ENCODE measurements around the gene PCBP3. TPM values are rescaled to one million over a fixed set of nuclear protein-coding genes. Genes with fewer than 3 reads are reported as not detected.

PCBP3 gene
- total RNA-seq, 1 experiment from 2014 or later = not detected

GRCh38 chr21:45852886-45853400 is 209.4 kb downstream of the PCBP3 start:
- Histone ChIP-seq H3K4me3 (ENCODE audit: low read length) (no peak overlapping the region), H3K27me3 (ENCODE audit: low read length) (no peaks in the 10 kb centered on the region), H3K27ac (ENCODE audit: low read length) (no peak overlapping the region), H3K36me3 (ENCODE audit: insufficient read depth, low read length) (no peaks in the 10 kb centered on the region), H3K9ac (ENCODE audit: low read length) (no peak overlapping the region), H3K4me1 (ENCODE audit: low read length) (no peaks in the 10 kb centered on the region), H2AFZ (ENCODE audit: low read length) (no peak overlapping the region), H3K9me3 (ENCODE audit: low read length) (no peaks in the 10 kb centered on the region), H3K79me2 (ENCODE audit: low read length) (no peaks in the 10 kb centered on the region), H4K20me1 (ENCODE audit: insufficient read depth, low read depth, low read length) (no peaks in the 10 kb centered on the region), H3K9me2 (replicated peaks; ENCODE audit: insufficient read depth, low read length) (no peaks in the 10 kb centered on the region), H3K4me2 (ENCODE audit: low read depth, low read length, poor library complexity, severe bottlenecking) (no peak overlapping the region)
- no peak for DNase-seq

GRCh38 chr21:45853703-45854342 is 210.3 kb downstream of the PCBP3 start:
- no peak overlapping the region for H2AFZ ChIP-seq (ENCODE audit: low read length)
- no peak overlapping the region for H3K9ac ChIP-seq (ENCODE audit: low read length)
- no peaks in the 10 kb centered on the region for H3K4me1 ChIP-seq (ENCODE audit: low read length)
- no peaks in the 10 kb centered on the region for H3K36me3 ChIP-seq (ENCODE audit: insufficient read depth, low read length)
- no peak overlapping the region for H3K27ac ChIP-seq (ENCODE audit: low read length)
- H3K27me3 ChIP-seq (ENCODE audit: low read length) = no peaks in the 10 kb centered on the region
- H3K79me2 ChIP-seq (ENCODE audit: low read length) = no peaks in the 10 kb centered on the region
- no peaks in the 10 kb centered on the region for H4K20me1 ChIP-seq (ENCODE audit: insufficient read depth, low read depth, low read length)
- H3K9me3 ChIP-seq (ENCODE audit: low read length) = no peaks in the 10 kb centered on the region
- no peak overlapping the region for H3K4me3 ChIP-seq (ENCODE audit: low read length)
- H3K4me2 ChIP-seq (ENCODE audit: low read depth, low read length, poor library complexity, severe bottlenecking) = no peak overlapping the region
- DNase-seq = no peak
- H3K9me2 ChIP-seq (replicated peaks; ENCODE audit: insufficient read depth, low read length) = no peaks in the 10 kb centered on the region

DNA sequence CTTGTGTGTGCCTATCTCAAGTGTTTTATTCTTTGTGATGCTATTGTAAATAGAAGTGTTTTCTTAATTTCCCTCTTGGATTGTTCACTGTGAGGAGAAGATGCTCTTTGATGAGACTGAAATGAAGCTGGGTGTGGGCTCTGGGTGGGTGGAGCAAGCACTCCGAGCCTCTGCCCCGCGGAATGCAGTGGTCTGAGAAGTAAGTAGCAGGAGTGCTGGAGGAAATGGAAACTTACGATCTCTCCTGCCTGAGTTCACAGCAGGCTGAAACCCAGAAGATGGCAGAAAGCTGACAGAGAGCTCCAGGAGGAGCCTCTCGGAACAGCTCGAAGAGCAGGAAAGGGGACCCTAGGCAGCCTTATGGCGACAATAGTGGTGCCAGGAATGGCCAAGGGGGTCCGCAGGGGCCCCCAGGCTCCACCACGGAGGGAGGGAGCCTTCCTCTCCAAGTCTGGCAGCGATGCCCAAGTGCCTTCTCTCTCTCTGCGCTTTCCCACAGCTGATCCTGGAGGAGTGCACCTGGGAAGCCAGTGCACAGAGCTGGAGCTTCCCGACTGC is 211.2 kb downstream of the PCBP3 start:
- no peak overlapping the region for H2AFZ ChIP-seq (ENCODE audit: low read length)

DNA sequence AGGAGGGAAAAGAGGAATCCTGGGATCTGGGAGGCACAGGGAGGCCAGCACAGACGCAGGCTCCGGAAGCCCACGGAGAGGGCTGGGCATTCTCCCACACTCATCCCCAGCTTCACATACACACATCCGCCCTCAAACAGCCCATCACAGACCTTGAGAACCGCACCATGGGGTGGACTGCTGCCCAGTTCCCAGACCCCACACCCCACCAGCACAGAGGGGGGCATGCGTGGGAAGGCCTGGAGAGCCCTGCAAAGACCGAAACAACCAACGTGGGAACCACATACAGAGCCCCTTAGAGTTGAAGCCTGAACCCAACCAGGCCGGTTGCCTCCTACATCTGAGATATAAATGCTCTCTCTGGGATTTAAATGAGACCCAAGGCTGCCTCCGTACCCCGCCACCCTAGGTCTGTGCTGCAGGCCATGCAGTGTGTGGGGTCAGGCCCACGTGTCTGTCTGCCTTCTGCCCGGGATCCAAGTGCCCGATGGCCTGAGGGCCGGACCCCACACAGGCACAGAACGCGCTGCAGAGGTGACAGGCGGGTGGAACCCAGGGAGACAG is 211.8 kb downstream of the PCBP3 start:
- H3K4me1 ChIP-seq (ENCODE audit: low read length) = no peaks in the 10 kb centered on the region
- H2AFZ ChIP-seq (ENCODE audit: low read length) = no peak overlapping the region
- H3K27me3 ChIP-seq (ENCODE audit: low read length) = no peaks in the 10 kb centered on the region
- no peak overlapping the region for H3K9ac ChIP-seq (ENCODE audit: low read length)
- no peak overlapping the region for H3K4me3 ChIP-seq (ENCODE audit: low read length)
- no peaks in the 10 kb centered on the region for H3K36me3 ChIP-seq (ENCODE audit: insufficient read depth, low read length)
- H3K79me2 ChIP-seq (ENCODE audit: low read length) = no peaks in the 10 kb centered on the region
- no peaks in the 10 kb centered on the region for H4K20me1 ChIP-seq (ENCODE audit: insufficient read depth, low read depth, low read length)
- no peaks in the 10 kb centered on the region for H3K9me2 ChIP-seq (replicated peaks; ENCODE audit: insufficient read depth, low read length)
- DNase-seq = no peak
- H3K9me3 ChIP-seq (ENCODE audit: low read length) = no peaks in the 10 kb centered on the region
- no peak overlapping the region for H3K27ac ChIP-seq (ENCODE audit: low read length)
- H3K4me2 ChIP-seq (ENCODE audit: low read depth, low read length, poor library complexity, severe bottlenecking) = no peak overlapping the region

More for the DNA sequence above, 211.2 kb downstream of the PCBP3 start:
- no peak overlapping the region for H3K9ac ChIP-seq (ENCODE audit: low read length)
- H3K27ac ChIP-seq (ENCODE audit: low read length) = no peak overlapping the region
- no peaks in the 10 kb centered on the region for H3K79me2 ChIP-seq (ENCODE audit: low read length)
- H3K4me1 ChIP-seq (ENCODE audit: low read length) = no peaks in the 10 kb centered on the region
- H3K36me3 ChIP-seq (ENCODE audit: insufficient read depth, low read length) = no peaks in the 10 kb centered on the region
- no peaks in the 10 kb centered on the region for H3K27me3 ChIP-seq (ENCODE audit: low read length)
- no peaks in the 10 kb centered on the region for H3K9me3 ChIP-seq (ENCODE audit: low read length)
- H3K9me2 ChIP-seq (replicated peaks; ENCODE audit: insufficient read depth, low read length) = no peaks in the 10 kb centered on the region
- H4K20me1 ChIP-seq (ENCODE audit: insufficient read depth, low read depth, low read length) = no peaks in the 10 kb centered on the region
- H3K4me2 ChIP-seq (ENCODE audit: low read depth, low read length, poor library complexity, severe bottlenecking) = no peak overlapping the region
- no peak for DNase-seq
- H3K4me3 ChIP-seq (ENCODE audit: low read length) = no peak overlapping the region

DNA sequence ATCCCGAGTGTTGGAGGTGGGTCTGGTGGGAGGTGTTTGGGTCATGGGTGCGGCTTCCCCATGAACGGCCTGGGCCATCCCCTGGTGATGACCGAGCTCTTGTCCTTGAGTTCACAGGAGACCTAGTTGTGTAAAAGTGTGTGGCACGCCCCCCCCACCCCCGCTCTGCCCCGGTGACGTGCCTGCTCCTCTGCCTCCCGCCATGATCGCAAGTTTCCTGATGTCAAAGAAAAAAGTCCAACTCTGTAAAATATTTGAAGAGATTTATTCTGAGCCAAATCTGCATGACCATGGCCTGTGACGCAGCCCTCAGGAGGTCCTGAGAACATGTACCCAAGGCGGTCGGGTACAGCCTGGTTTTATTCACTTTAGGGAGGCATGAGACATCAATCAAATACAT is 212.9 kb downstream of the PCBP3 start:
- Histone ChIP-seq H3K36me3 (ENCODE audit: insufficient read depth, low read length) (no peaks in the 10 kb centered on the region), H3K9me3 (ENCODE audit: low read length) (no peaks in the 10 kb centered on the region), H3K27ac (ENCODE audit: low read length) (no peak overlapping the region), H4K20me1 (ENCODE audit: insufficient read depth, low read depth, low read length) (no peaks in the 10 kb centered on the region), H3K9ac (ENCODE audit: low read length) (no peak overlapping the region), H3K27me3 (ENCODE audit: low read length) (no peaks in the 10 kb centered on the region), H3K4me2 (ENCODE audit: low read depth, low read length, poor library complexity, severe bottlenecking) (no peak overlapping the region), H3K9me2 (replicated peaks; ENCODE audit: insufficient read depth, low read length) (no peaks in the 10 kb centered on the region), H3K4me1 (ENCODE audit: low read length) (no peaks in the 10 kb centered on the region), H3K4me3 (ENCODE audit: low read length) (no peak overlapping the region), H2AFZ (ENCODE audit: low read length) (no peak overlapping the region), H3K79me2 (ENCODE audit: low read length) (no peaks in the 10 kb centered on the region)
- DNase-seq = no peak

- H4K20me1 ChIP-seq (ENCODE audit: insufficient read depth, low read depth, low read length) = no peaks in the 10 kb centered on the region
- H2AFZ ChIP-seq (ENCODE audit: low read length) = no peak overlapping the region
- H3K27me3 ChIP-seq (ENCODE audit: low read length) = no peaks in the 10 kb centered on the region
- no peak overlapping the region for H3K4me3 ChIP-seq (ENCODE audit: low read length)
- no peaks in the 10 kb centered on the region for H3K9me2 ChIP-seq (replicated peaks; ENCODE audit: insufficient read depth, low read length)
- H3K36me3 ChIP-seq (ENCODE audit: insufficient read depth, low read length) = no peaks in the 10 kb centered on the region
- no peak overlapping the region for H3K4me2 ChIP-seq (ENCODE audit: low read depth, low read length, poor library complexity, severe bottlenecking)
- no peak for DNase-seq
- H3K79me2 ChIP-seq (ENCODE audit: low read length) = no peaks in the 10 kb centered on the region
- no peak overlapping the region for H3K9ac ChIP-seq (ENCODE audit: low read length)
- H3K4me1 ChIP-seq (ENCODE audit: low read length) = no peaks in the 10 kb centered on the region
- H3K27ac ChIP-seq (ENCODE audit: low read length) = no peak overlapping the region
- H3K9me3 ChIP-seq (ENCODE audit: low read length) = no peaks in the 10 kb centered on the region
Observed at GRCh38 chr21:45856906-45857305, 213.4 kb downstream of the PCBP3 start.

DNA sequence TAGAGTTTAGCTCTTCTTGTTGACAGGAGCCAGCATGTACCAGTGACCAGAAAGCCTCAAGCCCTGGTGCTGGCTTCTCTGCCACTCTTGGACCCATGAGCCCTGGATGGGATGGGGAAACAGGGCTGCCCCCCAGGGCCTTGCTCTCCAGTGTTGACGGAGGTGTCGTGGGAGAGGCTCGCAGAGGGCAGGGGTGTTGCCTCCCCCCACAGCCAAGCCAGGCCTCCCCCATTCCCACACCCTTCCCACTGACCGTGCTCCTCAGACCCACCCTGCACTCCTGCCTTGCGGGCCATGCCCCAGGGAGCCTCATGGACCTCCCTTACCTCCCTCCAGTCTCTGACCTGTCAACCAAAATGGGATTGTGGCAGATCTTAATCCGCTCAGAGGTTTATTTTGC is 214.2 kb downstream of the PCBP3 start:
- H3K4me2 ChIP-seq (ENCODE audit: low read depth, low read length, poor library complexity, severe bottlenecking) = no peak overlapping the region
- DNase-seq = no peak
- H4K20me1 ChIP-seq (ENCODE audit: insufficient read depth, low read depth, low read length) = no peaks in the 10 kb centered on the region
- no peak overlapping the region for H3K9ac ChIP-seq (ENCODE audit: low read length)
- no peaks in the 10 kb centered on the region for H3K79me2 ChIP-seq (ENCODE audit: low read length)
- no peaks in the 10 kb centered on the region for H3K9me2 ChIP-seq (replicated peaks; ENCODE audit: insufficient read depth, low read length)
- H3K27ac ChIP-seq (ENCODE audit: low read length) = no peak overlapping the region
- no peaks in the 10 kb centered on the region for H3K4me1 ChIP-seq (ENCODE audit: low read length)
- no peaks in the 10 kb centered on the region for H3K27me3 ChIP-seq (ENCODE audit: low read length)
- H3K36me3 ChIP-seq (ENCODE audit: insufficient read depth, low read length) = no peaks in the 10 kb centered on the region
- H2AFZ ChIP-seq (ENCODE audit: low read length) = no peak overlapping the region
- H3K4me3 ChIP-seq (ENCODE audit: low read length) = no peak overlapping the region
- no peaks in the 10 kb centered on the region for H3K9me3 ChIP-seq (ENCODE audit: low read length)

GRCh38 chr21:45858180-45858579 is 214.7 kb downstream of the PCBP3 start:
- no peaks in the 10 kb centered on the region for H3K4me1 ChIP-seq (ENCODE audit: low read length)
- H4K20me1 ChIP-seq (ENCODE audit: insufficient read depth, low read depth, low read length) = no peaks in the 10 kb centered on the region
- no peak overlapping the region for H2AFZ ChIP-seq (ENCODE audit: low read length)
- H3K27ac ChIP-seq (ENCODE audit: low read length) = no peak overlapping the region
- H3K9me2 ChIP-seq (replicated peaks; ENCODE audit: insufficient read depth, low read length) = no peaks in the 10 kb centered on the region
- no peak for DNase-seq
- no peaks in the 10 kb centered on the region for H3K9me3 ChIP-seq (ENCODE audit: low read length)
- H3K4me2 ChIP-seq (ENCODE audit: low read depth, low read length, poor library complexity, severe bottlenecking) = no peak overlapping the region
- no peaks in the 10 kb centered on the region for H3K36me3 ChIP-seq (ENCODE audit: insufficient read depth, low read length)
- H3K4me3 ChIP-seq (ENCODE audit: low read length) = no peak overlapping the region
- H3K27me3 ChIP-seq (ENCODE audit: low read length) = no peaks in the 10 kb centered on the region
- H3K9ac ChIP-seq (ENCODE audit: low read length) = no peak overlapping the region
- no peaks in the 10 kb centered on the region for H3K79me2 ChIP-seq (ENCODE audit: low read length)
